ENCODE data around the gene NAP1L1.

Gene NAP1L1, protein sequence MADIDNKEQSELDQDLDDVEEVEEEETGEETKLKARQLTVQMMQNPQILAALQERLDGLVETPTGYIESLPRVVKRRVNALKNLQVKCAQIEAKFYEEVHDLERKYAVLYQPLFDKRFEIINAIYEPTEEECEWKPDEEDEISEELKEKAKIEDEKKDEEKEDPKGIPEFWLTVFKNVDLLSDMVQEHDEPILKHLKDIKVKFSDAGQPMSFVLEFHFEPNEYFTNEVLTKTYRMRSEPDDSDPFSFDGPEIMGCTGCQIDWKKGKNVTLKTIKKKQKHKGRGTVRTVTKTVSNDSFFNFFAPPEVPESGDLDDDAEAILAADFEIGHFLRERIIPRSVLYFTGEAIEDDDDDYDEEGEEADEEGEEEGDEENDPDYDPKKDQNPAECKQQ

DNA sequence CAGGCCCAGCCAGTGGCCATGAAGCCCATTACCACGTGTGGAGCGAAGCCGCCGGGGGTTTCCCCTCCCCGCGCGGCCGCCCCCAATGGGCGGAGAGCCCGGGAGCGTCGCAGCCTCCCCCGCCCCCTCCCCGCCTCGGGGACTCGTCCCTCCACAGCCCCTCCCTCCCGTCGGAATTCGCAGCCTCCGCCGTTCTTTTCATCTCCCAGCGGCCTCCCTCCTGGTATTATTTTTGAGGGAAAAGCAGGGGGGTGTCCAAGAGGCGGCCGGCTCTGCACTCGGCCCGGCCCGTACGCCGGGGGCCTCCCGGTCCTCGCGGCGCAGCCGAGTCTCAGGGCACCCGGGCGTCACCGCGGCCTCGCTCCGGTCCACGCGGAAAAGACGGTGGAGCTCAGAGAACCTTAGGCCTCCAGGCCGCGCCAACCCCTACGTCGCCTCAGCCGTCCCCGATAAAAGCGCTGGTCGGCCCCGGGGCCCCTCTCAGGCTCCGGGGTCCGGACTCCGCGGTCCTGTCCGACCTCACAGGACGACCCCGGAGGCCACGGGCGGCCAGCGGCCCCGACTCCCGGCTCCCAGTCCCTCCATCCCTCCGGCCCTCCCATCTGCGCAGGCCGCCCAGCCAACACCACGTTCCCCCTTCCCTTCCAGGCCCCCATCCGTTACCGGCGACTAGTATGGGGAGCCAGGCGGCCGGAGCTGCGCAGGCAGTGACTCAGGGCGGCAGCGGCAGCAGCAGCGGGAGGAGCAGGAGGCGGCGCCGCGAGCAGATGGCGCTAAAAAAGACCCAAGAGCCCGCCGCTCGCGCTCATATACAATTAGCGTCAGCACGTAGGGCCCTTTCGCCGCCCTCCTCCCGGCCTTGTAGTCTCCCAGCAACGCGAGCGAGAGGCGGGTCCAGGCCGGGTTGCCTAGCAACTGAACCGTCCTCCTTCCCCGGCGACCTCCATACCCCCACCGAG, at the start of gene NAP1L1:
Gene NAP1L1 (minus strand): TSS at position 782 of the 959 bp plus-strand sequence. CDS start 10,466 bp downstream, outside the sequence.
- peak; percentile 89 for DNase-seq (ENCODE audit: low read depth)

DNA sequence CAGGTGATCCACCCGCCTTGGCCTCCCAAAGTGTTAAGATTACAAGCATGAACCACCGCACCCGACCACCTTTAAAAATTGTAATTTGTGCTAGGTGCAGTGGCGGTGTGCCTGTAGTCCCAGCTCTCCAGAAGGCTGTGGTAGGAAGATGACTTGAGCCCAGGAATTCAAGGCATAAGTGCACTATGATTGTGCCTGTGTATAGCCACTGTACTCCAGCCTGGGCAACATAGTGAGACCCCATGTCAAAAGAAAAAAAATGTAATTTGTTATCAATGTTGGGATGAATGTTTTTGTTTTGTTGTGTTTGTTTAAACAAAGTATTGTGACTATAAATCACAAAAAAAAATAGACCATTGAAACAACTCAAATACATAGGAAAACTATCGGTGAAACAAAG, 43.1 kb upstream of the NAP1L1 start:
- no peak for DNase-seq (ENCODE audit: low read depth)

DNA sequence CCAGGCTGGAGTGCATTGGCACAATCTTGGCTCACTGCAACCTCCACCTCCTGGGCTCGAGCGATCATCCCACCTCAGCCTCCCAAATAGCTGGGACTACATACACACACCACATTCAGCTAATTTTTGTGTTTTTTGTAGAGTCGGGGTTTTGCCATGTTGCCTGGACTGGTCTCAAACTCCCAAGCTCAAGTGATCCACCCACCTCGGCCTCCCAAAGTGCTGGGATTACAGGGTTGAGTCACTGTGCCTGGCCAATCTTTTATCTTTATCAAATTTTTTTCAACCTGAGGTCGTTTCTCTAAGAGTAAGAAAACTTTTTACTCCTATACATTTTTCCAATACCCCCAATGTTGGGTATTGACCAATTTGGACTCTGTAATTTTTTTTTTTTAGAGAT, 40.0 kb upstream of the NAP1L1 start:
- no peak for DNase-seq (ENCODE audit: low read depth)

DNA sequence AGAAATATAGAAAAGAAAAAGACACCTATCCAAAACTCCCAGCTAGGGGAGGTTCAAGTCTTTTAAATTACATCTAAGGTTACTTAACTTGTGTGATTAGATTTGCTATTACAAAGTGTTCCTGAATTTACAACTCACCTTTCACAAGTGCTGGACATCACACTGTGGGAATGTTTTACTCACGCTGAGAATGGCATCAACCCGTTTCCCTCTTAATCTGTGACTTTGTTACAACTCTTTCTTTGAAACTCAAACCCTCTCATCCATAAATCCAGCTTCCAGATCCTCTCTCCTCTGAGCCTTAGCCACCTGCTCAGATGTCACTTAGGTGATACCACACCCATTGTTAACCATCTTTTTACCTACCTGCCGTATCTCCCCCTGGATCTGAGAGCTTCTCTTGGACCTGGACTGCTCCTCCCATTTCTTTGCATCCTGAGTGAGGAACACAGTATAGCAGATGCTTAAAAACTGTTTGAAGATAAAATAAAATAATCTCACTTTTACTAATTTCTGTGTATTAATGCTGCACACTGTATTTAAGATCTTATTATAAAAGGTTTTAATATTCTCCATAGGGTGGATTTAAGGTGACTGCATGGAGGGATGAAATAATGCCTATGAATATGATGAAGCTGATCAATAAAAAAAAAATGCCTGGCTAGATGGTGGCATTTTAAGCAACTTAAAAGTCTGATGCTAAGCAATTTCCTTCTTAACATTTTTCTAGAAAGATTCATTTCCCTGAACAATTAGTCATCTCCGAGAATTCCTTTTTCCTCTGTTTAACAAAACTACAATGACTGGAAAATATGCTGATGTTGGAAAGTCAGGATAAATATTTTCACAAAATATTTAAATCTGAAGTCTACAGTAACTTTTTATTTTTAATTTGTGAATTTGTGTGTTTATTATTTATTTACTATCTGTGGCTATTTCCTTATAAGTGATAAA, 39.1 kb upstream of the NAP1L1 start:
- no peak for DNase-seq (ENCODE audit: low read depth)

DNA sequence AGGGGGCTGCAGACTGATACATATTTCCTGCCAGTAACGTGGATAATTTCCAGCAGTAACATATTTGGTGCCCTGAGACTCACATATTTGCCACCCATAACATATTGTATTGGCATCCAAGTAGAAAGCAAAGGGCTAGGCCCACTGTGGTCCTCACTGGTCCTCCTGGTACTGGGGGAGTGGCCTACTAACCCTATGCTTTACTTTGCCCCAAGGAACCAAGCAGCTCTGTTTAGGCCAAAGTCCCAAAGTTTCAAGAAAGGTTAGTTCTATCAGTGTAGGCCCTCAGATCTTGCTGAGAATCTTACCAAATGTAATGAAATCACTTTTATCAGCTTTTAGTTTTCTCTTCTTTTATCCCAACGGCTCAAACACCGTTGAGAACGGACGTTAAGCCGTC, 35.4 kb upstream of the NAP1L1 start:
- DNase-seq (ENCODE audit: low read depth), result no peak

DNA sequence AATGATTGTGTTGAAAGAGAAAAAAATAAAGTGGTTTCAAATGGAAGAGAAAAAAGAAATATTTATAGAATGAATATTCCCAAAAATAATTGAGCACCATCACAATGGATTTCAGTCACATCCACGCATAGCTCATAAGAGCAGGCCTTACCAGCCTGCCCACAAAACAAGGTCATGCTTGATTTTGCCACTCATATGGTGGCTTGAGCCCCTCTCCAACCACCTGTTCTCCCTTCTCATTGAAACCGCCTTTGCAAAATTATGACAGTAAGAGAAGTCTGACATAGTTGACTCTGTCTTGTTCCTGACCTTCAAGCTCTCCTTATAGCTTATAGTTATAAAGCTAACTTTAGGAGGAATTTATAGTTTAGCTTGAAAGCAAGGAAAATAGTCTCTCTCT, 33.3 kb upstream of the NAP1L1 start:
- DNase-seq (ENCODE audit: low read depth), result no peak

DNA sequence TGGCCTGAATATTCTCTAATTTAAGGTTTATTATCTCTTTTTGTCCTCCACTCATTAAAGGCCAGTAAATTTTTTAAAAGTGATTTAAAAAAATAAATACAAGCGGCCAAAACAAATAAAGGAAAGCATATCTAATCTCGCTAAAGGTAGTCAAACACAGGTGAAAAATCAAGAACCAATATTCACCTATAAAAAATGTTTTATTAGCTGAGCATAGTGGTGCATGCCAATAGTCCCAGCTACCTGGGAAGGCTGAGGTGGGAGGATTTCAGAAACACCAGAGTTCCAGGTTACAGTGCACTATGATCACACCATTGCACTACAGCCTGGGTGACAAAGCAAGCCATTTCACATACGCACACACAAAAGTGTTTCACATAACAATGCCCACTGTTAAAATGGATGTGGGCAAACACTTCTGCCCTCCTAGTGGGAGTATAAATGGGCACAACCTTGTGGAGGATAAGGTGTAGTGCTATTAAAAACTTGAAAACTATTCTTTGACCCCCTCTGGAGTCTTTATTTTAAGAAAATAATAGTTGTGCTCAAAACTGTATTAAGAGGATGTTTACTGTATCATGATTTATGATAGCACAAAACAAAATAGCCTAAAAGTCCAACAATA, 32.7 kb upstream of the NAP1L1 start:
- no peak for DNase-seq (ENCODE audit: low read depth)

DNA sequence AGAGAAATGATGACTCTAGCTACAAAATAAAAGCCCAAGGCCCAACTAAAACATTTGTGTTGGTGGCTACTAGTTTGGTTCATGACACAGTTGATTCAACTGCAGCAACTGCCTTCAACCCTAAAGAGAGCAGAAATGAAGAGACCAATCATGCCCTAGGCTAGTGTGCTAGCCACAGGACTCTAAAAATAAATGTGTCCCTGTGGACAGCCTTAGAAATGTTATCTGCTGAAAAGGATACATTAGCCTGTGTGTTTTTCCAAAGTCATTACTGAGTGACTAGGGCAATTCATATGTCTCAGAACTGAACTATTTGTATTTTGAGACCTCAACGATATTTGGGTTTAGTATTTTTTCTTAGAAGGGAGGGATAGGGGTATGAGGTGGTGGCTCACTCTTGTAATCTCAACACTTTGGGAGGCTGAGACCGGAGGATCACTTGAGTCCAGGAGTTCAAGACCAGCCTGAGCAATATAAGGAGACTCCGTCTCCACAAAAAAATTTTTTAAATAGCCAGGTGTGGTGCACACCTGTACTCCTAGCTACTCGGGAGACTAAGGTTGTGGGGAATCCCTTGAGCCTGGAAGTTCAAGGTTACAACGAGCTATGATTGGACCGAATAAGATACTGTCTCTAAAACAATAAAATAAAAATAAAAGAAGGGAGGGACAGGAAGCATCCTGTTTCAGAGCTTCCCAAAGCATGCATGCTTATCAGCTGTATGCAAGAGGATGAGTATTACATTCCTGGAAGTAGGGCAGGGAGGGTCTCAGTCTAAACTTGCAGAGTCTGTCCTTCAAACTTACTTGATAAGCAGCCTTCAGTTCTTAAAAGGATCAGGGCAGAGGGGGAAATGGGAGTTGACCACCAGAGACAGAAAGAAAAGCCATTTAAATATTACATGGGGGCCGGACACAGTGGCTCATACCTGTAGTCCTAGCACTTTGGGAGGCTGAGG, 29.6 kb upstream of the NAP1L1 start:
- no peak for DNase-seq (ENCODE audit: low read depth)

DNA sequence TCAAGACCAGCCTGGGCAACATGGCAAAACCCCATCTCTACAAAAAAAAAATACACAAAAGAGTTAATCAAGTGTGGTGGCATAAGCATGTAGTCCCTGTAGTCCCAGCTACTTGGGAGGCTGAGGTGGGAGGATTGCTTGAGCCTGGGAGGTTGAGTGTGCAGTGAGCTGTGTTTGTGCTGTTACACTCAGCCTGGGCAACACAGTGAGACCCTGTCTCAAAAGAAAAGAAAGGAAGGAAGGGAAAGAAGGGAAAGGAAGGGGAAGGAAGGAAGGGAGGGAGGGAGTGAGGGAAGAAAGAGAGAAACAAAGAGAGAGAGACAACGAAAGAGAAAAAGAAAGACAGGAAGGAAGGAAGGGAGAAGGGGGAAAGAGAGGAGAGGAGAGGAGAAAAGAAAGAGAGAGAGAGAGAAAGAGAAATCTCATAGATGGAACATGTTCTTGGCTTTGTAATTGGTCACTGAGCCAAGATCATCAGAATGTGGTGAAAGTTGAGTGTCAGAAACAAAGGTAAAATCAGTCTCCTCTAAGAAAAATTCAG, 26.8 kb upstream of the NAP1L1 start:
- DNase-seq (ENCODE audit: low read depth), result no peak

DNA sequence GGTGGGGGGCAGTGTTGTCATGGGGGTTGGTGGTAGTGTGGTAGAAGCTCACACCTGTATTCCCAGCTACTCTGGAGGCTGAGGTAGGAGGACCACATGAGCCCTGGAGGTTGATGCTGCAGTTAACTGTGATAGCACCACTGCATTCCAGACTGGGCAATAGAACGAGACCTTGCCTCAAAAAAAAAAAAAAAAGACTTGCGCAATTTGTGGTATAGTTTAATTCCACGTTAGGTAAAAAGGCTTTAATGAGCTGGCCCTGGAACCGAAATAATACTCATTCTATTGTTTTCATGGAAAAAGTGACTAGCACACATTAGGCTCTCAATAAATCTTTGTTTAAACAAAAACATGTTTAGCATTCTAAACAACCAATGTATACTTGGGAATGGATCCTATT, 25.4 kb upstream of the NAP1L1 start:
- DNase-seq (ENCODE audit: low read depth), result no peak

DNA sequence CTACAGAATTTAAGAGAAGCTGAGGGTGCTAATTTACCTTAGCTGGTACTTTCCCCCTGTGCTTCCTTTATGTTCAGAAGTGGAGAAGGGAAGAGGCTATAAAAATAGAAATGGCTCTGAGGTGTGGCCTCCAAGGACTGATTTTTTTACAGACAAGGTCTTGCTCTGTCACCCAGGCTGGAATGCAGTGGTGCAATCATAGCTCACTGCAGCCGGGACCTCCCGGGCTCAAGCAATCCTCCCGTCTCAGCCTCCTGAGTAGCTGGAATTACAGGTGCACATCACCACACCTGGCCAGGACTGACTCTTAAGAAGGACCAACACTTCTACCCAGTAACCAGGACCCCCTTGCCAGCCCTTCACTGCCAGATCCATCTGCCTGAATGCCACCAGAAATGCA, 23.9 kb upstream of the NAP1L1 start:
- DNase-seq (ENCODE audit: low read depth), result no peak

DNA sequence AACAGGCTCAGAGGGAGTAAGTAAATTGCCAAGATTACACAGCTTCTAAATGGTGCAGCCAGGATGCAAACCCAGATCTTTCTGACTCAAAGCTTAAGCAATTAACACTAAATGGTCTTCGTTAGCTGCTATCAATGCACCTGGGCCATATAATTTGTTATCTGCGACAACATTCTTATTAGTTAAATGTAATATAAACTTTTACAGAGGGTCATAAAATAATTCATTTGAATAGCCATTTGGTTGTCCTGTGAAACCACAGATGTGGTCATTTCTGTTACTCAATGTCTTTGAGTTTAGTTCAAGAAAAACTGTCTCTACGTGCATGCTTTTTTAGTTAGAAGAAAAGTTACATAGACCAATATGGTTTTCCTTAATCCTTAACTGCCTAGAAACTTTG, 22.1 kb upstream of the NAP1L1 start:
- no peak for DNase-seq (ENCODE audit: low read depth)

DNA sequence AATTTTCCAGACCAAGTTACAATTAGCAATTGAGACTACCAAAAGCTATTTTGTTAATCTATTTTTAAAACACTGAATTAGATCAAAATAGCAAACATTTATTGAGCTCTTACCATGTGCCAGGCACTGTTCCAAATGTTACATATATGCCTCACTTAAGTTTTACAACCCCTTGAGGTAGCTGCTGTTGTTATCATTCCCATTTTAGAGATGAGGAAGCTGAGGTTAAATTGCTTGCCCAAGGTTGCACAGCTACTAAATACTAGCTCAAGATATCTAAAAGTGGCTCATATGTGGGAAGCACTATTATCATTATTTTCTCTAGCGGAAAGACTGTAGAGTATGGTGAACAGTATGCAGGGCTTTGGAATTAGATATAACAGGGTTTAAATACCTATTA, 19.5 kb upstream of the NAP1L1 start:
- no peak for DNase-seq (ENCODE audit: low read depth)

DNA sequence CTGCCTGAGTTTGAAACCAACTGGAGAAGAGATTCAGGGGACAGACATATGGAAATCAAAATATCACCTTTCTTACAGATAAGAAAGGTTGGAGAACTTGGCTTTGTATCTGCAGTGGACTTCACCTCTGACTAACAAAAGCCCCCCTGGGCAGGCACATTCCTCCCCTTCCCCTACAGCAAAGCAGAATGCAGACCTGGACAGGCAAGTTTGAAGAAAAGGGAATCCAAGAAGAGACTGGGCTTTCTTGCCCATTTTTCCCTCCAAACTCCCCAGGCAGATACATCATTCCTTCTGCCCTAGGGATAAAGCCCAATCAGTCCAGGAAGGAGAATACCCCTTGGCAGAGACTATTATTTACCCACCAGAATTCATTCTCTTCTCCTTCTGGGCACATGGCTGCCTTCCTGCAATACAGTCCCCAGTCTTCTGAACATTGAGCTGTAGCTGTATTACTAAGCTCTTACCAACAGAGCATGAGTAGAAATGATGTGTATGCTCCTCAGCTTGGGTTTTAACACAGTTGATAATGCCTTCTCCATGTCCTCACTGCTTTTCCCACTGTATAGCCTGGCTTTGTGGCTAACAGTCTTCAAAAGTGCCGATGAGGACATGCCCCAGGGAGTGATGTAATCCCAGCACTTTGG, 17.4 kb upstream of the NAP1L1 start:
- no peak for DNase-seq (ENCODE audit: low read depth)

DNA sequence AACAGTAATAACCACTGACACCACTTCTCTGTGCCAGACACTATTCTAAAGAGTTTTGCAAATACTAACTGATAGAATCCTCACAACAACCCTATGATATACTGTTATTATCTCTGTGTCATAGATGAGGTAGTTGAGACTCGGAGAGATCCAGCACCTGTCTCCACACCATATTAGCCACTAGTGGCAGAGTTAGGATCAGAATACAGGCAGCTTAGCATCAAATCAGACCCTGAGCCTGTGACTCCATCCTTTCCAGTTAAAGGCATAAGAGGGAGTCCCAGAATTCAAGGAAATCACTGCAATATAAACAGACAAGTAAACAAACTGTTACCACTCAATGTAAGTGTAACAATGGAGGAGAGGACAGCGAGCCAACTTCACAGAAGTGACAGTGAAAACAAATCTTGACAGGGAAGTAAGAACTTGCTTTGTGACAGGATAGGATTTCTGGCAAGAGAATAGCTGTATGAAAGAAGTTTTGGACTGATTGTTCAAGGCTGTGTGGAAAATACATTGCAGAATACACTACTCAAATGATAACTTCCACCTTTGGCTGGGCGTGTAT, 11.7 kb upstream of the NAP1L1 start:
- no peak for DNase-seq (ENCODE audit: low read depth)

DNA sequence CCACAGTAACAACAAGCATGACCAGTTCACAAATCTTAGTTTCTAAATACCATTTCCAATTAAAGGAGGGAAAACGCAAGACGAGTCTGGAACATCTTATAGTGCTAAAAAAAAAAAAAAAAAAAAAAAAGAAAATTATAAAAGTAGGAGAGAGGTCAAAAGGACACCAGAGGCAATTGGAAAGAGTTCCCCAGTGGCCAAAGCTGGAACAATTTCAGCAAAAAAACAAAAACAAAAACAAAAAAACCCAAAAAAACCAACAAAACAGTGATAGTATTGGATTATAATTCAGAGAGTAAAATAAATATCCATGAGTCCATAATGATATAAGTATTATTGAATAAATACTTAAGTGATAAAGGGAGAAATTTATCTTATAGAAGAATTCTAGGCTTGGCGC, 10.3 kb upstream of the NAP1L1 start:
- DNase-seq (ENCODE audit: low read depth), result no peak

DNA sequence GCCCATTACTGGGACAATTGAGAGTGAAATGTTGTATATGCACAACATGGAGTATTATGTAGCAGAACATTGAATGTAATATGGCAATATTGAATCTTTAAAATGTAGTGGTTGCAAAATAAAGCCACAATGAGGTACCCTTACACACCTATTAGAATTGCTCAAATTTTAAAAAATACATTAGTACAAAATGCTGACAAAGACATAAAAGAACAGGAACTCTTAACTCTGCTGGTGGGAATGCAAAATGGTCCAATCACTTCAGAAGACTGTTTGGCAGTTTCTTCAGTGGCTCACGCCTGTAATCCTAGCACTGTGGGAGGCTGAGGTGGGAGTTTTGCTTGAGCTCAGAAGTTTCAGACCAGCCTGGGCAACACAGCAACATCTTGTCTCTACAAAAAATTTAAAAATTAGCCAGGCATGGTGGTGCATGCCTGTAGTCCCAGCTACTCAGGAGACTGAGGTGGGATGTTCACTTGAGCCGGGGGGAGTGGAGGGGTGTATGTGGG, 6.8 kb upstream of the NAP1L1 start:
- DNase-seq (ENCODE audit: low read depth), result no peak

DNA sequence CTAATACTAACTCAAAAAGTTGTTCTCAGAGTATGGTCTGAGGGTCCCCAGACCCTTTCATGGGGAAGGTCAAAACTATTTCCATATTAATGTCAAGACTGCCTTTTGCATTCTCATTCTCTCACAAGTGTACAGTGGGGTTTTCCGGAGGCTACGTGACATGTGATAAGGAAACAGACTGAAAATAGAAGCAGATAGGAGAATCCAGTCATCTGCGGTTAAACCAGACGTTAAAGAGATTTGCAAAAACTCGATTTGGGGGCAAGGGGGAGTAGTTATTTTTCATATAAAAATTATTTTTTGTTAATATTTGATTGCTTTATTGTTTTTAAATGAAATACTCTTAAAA, 1.0 kb upstream of the NAP1L1 start:
- DNase-seq (ENCODE audit: low read depth), result no peak
